ENCODE results near the gene CFAP99.

DNA sequence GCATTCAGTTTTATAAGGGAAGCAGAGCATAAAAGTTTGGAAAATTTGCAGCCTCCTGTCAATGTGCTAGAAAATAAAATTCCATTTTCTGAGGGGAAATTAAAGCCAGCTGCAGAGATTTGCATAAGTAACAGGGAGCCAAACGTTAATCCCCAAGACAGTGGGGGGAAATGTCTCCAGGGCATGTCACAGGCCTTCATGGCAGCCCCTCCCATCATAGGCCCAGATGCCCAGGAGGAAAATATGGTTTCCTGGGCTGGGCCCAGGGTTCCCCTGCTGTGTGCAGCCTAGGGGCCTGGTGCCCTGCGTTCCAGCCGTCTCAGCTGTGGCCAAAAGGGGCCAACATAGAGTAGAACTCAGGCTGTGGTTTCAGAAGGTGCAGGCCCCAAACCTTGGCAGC, 59.5 kb downstream of the CFAP99 start:
- TF ChIP-seq, protein P1, sequence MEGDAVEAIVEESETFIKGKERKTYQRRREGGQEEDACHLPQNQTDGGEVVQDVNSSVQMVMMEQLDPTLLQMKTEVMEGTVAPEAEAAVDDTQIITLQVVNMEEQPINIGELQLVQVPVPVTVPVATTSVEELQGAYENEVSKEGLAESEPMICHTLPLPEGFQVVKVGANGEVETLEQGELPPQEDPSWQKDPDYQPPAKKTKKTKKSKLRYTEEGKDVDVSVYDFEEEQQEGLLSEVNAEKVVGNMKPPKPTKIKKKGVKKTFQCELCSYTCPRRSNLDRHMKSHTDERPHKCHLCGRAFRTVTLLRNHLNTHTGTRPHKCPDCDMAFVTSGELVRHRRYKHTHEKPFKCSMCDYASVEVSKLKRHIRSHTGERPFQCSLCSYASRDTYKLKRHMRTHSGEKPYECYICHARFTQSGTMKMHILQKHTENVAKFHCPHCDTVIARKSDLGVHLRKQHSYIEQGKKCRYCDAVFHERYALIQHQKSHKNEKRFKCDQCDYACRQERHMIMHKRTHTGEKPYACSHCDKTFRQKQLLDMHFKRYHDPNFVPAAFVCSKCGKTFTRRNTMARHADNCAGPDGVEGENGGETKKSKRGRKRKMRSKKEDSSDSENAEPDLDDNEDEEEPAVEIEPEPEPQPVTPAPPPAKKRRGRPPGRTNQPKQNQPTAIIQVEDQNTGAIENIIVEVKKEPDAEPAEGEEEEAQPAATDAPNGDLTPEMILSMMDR (optimal IDR thresholded peaks at IDR 0.05 in 1 of 3, IDR thresholded peaks at IDR 0.05 in 1 of 3, conservative IDR thresholded peaks at IDR 0.05 in 1 of 3; ENCODE audit: extremely low read depth in 1 of 3, insufficient read depth in 2 of 3, low read length in 3 of 3) = no peak
- TF ChIP-seq EZH2 (IDR thresholded peaks at IDR 0.05; ENCODE audit: low read length) = no peak

All from keratinocyte (primary cell).